KOPT-K1 (cell line): ENCODE results near the gene CNFN.

Source experiments
- H3K27ac ChIP-seq: fragments of 200-600 bp; sonication (generic); 2 replicates; pipeline ENCODE4 v1.5.1; 2016; ENCODE audit warnings: antibody characterized with exemption, mild to moderate bottlenecking, low read depth, low read length; ENCODE audit not compliant: poor library complexity, severe bottlenecking
- H3K36me3 ChIP-seq: fragments of 200-600 bp; sonication (generic); 2 replicates; pipeline ENCODE4 v1.5.1; 2017; ENCODE audit warnings: antibody characterized with exemption, mild to moderate bottlenecking, low read length, moderate library complexity; ENCODE audit not compliant: insufficient read depth
- H3K9me3 ChIP-seq: fragments of 200-600 bp; sonication (generic); 2 replicates; pipeline ENCODE4 v1.5.1; 2017; ENCODE audit warnings: antibody characterized with exemption, low read length, mild to moderate bottlenecking; ENCODE audit not compliant: insufficient read depth, poor library complexity, severe bottlenecking

CNFN gene

DNA sequence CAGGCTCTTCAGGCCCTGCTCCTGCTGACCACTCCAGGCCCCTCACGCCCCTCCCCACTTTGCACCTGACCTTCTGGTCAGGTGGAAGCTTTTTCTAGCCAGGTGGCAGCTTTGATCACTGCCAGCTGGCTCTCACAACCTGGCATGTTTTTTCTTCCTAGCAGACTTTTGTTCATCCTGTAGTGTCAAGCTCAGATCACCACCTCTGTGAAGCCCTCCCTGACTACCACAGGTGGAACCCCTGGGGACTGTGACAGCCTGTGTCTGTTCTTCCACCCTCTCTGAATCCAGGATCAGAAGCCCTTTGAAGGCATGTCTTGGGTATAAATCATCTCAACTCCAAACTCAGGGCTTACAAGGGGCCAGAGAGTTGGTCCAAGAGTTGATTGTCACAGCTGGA lies 10.3 kb upstream of the CNFN start:
- H3K36me3 ChIP-seq = peaks cover 9% of the 10 kb centered on the region; the same call in 1 of the 2 replicates
- no peak overlapping the region for H3K27ac ChIP-seq
- no peaks in the 10 kb centered on the region for H3K9me3 ChIP-seq

GRCh38 chr19:42397263-42398166 lies 7.4 kb upstream of the CNFN start:
- no peaks in the 10 kb centered on the region for H3K9me3 ChIP-seq
- no peaks in the 10 kb centered on the region for H3K36me3 ChIP-seq
- H3K27ac ChIP-seq = no peak overlapping the region

GRCh38 chr19:42396381-42397262 lies 6.5 kb upstream of the CNFN start:
- no peak overlapping the region for H3K27ac ChIP-seq
- no peaks in the 10 kb centered on the region for H3K9me3 ChIP-seq
- no peaks in the 10 kb centered on the region for H3K36me3 ChIP-seq

- Histone ChIP-seq H3K9me3 (no peaks in the 10 kb centered on the region), H3K27ac (no peak overlapping the region), H3K36me3 (no peaks in the 10 kb centered on the region)
These were observed 4.7 kb upstream of the CNFN start for GRCh38 chr19:42394751-42395150.

GRCh38 chr19:42392165-42392564 lies 2.1 kb upstream of the CNFN start:
- Histone ChIP-seq H3K9me3 (no peaks in the 10 kb centered on the region), H3K27ac (no peak overlapping the region), H3K36me3 (no peaks in the 10 kb centered on the region)

- no peak overlapping the region for H3K27ac ChIP-seq
- no peaks in the 10 kb centered on the region for H3K36me3 ChIP-seq
- no peaks in the 10 kb centered on the region for H3K9me3 ChIP-seq
These were observed 1.1 kb downstream of the CNFN start for GRCh38 chr19:42388851-42389489.

DNA sequence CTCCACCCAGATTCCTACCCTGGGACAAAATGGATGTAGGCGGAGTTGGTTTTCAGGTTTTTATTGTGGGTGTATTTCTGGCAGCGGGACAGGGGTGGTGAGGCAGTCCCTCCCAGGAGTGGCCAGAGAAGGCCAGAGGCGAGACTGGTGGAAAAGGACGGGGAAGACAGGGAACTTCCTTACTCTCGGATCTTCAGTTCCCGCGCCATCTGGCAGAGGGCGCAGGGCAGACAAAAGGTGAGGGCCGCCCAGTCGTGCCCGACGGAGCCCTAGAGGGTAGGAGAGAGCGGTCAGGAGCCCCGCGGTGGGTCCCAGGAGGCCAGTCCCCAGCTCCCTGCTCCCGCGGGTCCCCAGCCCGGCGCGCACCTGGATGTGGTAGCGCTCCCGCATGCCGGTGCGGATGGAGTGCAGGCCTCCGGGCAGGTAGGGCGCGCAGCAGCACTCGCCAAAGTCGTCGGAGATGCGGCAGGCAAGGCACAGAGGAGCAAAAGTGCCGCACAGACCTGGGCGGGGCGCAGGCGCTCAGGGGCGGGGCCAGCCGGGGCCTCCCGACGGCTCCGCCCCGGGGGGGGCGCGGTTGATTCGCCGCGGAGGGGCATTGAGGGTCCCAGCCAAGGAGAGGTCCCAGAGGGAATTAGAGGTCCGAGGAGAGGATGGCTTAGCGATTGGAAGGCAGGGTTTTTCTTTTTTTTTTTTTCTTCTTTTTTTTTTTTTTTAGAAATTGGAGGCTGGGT lies 3.0 kb downstream of the CNFN start:
- H3K27ac ChIP-seq = no peak overlapping the region
- H3K36me3 ChIP-seq = no peaks in the 10 kb centered on the region
- H3K9me3 ChIP-seq = no peaks in the 10 kb centered on the region

DNA sequence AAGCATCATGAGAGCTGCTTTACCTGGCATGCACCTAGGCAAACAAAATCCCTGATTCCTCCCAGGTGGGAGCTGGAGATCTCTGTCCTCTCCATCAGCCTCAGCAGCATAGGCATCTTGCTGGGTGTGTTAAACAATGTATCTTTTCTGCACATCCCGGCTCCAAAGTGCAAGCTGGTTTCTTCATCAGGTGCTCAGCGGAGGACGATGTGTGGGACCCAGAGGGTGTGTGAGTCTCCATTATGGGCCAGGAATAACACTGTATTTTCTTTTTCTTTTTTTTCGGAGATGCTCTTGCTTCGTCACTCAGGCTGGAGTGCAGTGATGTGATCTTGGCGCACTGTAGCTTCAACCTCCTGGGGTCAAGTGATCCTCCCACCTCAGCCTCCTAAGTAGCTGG lies 9.9 kb downstream of the CNFN start:
- no peak overlapping the region for H3K27ac ChIP-seq
- no peaks in the 10 kb centered on the region for H3K36me3 ChIP-seq
- no peaks in the 10 kb centered on the region for H3K9me3 ChIP-seq

DNA sequence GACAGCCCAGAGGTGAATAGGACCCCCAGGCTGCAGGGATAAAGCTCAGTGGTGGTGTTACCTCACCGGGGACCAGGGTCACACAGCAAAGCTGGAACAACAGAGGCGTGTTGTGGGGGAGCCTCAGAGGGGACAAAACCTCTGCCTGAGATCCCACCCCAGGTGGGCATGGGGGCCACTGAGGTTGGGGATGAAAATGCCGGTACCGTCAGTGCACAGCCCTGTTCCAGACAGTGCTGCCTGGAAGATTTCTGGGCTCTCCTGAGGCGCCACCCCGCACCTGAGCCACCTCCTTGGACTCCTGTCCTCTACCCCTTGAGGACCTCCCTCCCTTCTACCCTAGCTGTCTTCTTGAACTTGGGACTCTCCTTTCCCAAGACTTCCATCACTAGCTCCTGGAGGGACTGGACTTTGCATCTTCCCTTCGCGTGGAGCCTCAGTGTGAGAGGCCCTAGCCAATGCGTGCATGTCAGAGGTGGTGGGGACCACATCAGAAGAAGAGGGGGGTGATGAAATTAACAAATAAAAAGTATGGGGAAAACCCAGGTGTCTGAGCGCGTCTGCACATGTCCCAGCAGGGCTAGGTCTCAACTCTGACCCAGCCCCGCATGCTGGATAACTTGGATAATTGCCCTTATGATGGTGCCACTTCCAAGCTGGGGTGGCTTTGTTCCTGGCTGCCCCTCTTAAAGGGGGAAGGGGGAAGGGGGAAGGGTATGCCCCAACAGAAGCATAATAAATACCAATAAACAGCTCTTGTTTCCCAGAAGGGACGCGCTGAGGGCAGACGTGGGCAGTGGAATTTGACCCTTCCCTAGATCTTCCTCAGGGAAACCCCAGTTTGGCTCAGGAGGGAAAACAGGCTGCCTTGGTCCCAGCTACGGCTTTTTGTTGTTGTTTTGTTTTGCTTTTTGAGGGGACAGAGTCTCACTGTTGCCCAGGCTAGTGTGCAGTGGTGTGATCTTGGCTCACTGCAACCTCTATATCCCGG lies 11.6 kb downstream of the CNFN start:
- Histone ChIP-seq H3K27ac (no peak overlapping the region), H3K9me3 (no peaks in the 10 kb centered on the region), H3K36me3 (no peaks in the 10 kb centered on the region)

DNA sequence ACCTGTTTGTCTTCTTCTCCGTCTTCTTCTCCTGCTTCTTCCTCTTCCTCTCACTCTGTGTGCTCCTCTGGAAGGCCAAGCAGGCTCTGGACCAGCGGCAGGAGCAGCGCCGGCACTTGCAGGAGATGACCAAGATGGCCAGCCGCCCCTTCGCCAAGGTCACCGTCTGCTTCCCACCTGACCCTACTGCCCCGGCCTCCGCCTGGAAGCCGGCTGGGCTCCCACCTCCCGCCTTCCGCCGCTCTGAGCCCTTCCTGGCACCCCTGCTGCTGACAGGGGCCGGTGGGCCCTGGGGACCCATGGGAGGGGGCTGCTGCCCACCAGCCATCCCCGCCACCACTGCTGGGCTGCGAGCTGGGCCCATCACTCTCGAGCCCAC lies 13.9 kb downstream of the CNFN start:
- Histone ChIP-seq H3K36me3 (no peaks in the 10 kb centered on the region), H3K9me3 (no peaks in the 10 kb centered on the region), H3K27ac (no peak overlapping the region)

DNA sequence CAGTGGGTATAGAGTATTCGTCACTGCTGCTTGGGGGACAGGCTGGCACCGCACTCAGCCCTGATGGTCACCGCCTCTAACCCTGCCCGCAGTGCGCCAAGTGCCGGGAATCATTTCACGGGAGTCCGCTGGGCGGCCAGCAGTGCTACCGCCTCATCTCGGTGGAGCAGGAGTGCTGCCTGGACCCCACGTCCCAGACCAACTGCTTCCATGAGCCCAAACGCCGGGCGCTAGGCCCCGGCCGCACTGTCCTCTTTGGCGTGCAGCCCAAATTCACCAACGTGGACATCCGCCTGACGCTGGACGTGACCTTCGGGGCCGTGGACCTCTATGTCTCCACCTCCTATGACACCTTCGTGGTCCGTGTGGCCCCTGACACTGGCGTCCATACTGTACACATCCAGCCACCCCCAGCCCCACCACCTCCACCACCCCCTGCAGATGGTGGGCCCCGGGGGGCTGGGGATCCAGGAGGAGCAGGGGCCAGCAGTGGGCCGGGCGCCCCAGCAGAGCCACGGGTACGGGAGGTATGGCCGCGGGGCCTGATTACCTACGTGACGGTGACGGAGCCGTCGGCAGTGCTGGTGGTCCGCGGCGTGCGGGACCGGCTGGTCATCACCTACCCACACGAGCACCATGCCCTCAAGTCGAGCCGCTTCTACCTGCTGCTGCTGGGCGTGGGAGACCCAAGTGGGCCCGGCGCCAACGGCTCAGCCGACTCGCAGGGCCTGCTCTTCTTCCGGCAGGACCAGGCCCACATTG lies 14.5 kb downstream of the CNFN start:
- H3K9me3 ChIP-seq = no peaks in the 10 kb centered on the region
- H3K36me3 ChIP-seq = no peaks in the 10 kb centered on the region
- H3K27ac ChIP-seq = no peak overlapping the region

GRCh38 chr19:42374826-42375376 lies 15.2 kb downstream of the CNFN start:
- H3K27ac ChIP-seq = no peak overlapping the region
- H3K36me3 ChIP-seq = no peaks in the 10 kb centered on the region

GRCh38 chr19:42370626-42371175 lies 19.4 kb downstream of the CNFN start:
- H3K27ac ChIP-seq = no peak overlapping the region
- no peaks in the 10 kb centered on the region for H3K9me3 ChIP-seq
- no peaks in the 10 kb centered on the region for H3K36me3 ChIP-seq

More at GRCh38 chr19:42374826-42375376, 15.2 kb downstream of the CNFN start:
- H3K9me3 ChIP-seq = no peaks in the 10 kb centered on the region
